Fibroblast of mammary gland (primary cell): ENCODE results near the gene PLTP.

Source experiments
- DNase-seq: peaks from one replicate; pipeline ENCODE4 v3.0.0-alpha.2; 2010; ENCODE audit warnings: low read depth
- H3K4me3 ChIP-seq: 2 replicates; pipeline ENCODE4 v1.5.1; 2011; ENCODE audit warnings: low read depth, mild to moderate bottlenecking, low read length, moderate library complexity; ENCODE audit not compliant: control insufficient read depth
- TF ChIP-seq, protein P1 (sequence below): conservative IDR thresholded peaks from 2 replicates; pipeline ENCODE4 v1.5.1; 2011; ENCODE audit warnings: low read depth, low read length, inconsistent platforms; ENCODE audit not compliant: control insufficient read depth, insufficient read depth

Gene PLTP

DNA sequence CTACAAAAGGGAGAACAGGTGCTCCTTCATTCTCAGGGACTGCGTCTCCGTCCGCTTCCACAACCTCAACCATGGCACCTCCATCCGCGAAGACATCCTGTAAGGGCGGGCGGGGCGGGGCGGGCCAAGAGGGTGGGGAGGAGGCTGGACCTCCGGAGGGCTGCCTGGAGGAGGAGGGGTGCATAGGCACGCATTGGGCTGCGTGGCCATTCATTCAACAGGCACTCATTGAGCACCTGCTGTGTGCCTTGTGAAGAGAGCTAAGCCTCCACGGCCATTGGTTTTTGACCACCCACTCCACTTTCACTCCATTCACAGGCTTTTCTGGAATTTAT, 54.1 kb downstream of the PLTP start:
- TF ChIP-seq, protein P1, sequence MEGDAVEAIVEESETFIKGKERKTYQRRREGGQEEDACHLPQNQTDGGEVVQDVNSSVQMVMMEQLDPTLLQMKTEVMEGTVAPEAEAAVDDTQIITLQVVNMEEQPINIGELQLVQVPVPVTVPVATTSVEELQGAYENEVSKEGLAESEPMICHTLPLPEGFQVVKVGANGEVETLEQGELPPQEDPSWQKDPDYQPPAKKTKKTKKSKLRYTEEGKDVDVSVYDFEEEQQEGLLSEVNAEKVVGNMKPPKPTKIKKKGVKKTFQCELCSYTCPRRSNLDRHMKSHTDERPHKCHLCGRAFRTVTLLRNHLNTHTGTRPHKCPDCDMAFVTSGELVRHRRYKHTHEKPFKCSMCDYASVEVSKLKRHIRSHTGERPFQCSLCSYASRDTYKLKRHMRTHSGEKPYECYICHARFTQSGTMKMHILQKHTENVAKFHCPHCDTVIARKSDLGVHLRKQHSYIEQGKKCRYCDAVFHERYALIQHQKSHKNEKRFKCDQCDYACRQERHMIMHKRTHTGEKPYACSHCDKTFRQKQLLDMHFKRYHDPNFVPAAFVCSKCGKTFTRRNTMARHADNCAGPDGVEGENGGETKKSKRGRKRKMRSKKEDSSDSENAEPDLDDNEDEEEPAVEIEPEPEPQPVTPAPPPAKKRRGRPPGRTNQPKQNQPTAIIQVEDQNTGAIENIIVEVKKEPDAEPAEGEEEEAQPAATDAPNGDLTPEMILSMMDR, result no peak
- H3K4me3 ChIP-seq, result peak overlapping the region; percentile 87
- DNase-seq, result no peak

DNA sequence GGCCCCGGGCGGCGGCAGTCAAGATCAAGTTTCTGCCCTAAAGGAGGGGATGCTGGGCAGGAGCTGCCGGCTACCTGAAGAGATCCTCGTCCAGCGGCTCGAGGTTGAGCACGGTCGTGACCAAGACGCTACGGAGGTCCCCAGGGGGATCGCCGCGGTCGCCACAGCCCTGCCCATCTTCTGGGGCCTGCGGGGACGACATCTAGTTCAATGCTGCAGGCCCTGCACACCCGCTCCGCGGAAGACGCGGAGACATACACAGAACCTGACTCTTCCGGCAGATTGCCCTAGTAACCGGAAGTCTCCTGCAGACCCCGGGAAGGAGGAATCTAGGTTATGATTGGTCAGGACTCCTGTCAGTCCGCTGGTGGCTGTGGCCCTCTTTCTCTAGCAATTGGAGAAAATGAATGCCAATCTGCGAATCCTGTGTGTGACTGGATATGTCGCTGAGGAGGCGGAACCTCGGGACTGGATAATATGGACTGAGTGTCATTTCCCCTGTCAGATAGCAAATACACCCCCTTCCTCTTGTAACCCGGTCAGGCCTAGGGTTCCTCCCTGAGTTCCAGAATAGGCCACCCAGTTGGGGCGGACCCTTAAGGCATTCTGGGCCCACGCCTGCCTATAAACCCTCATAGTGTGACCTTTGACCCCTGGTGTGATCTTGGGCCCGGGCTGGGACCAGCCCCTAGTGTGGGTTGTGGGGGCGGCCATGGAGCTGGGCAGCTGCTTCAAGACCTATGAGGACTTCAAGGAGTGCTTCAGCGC, 54.7 kb downstream of the PLTP start, which contains the start of the genes ACOT8 and ZSWIM3:
Gene ACOT8, minus strand, starts transcription at position 279 of the 768 bp plus-strand sequence. Its CDS starts 77 bp downstream, at position 202.
Gene ZSWIM3, plus strand, starts transcription at position 501 of the 768 bp plus-strand sequence. Its CDS starts 212 bp downstream, at position 713.
- peak; percentile 100 for DNase-seq

DNA sequence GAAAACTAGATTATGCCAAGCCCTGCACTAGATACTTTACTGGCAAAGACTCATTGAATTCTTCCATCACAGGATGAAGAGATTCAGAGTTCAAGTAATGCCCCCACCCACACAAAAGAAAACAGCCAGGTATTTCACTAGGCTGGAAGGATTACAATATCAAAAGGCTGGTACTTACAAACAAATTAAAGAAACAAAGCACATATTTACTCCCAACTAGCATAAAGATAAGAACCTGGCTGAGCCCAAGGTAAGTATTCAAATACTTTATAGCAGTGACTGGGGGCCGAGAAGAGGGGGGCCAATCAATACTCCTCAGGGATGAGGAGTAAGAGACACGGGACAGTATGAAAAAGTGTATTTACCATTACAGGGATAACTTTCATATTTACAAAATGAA, 58.5 kb downstream of the PLTP start:
- no peak for DNase-seq
- TF ChIP-seq, protein P1, result no peak
- H3K4me3 ChIP-seq, result no peak overlapping the region

More for the DNA sequence above, 54.7 kb downstream of the PLTP start, which contains the start of the genes ACOT8 and ZSWIM3:
- H3K4me3 ChIP-seq, result peak within 1 kb of the TSS; percentile 87
- TF ChIP-seq, protein P1, result no peak

DNA sequence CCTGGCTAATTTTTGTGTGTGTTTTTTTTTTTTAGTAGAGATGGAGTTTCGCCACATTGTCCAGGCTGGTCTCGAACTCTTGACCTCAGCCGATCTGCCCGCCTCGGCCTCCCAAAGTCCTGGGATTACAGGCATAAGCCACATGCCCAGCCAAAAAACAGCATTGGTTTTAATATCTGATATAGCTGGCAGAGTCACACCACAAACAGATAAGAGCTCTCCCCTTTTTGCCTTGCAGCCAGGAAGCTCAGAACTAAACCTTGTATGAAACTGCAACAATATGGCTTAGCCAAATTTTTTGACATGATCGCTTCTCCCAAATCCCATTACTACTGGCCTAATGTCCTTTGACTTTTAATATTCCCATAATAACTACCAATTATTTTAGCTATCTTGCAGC, 59.6 kb downstream of the PLTP start:
- TF ChIP-seq, protein P1, result no peak
- no peak overlapping the region for H3K4me3 ChIP-seq
- no peak for DNase-seq

DNA sequence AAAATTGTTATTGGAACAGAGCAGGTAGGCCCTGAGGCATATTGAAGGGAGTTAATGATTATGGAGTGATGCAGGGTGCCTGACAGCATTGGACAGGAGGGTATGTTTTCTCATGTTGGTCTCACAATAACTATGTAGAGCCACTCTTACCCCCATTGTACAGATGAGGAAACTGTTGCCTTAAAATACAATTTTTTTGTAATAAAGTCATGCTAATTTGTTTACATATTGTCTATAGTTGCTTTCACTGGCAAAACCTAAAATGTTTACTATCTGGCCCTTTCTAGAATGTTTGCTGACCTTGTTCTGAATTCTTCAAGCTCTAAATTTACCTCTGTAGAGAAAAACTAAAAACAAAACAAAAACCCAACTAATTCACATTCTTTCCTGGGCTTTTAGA, 60.5 kb downstream of the PLTP start:
- H3K4me3 ChIP-seq, result no peak overlapping the region
- DNase-seq, result no peak
- TF ChIP-seq, protein P1, result no peak

DNA sequence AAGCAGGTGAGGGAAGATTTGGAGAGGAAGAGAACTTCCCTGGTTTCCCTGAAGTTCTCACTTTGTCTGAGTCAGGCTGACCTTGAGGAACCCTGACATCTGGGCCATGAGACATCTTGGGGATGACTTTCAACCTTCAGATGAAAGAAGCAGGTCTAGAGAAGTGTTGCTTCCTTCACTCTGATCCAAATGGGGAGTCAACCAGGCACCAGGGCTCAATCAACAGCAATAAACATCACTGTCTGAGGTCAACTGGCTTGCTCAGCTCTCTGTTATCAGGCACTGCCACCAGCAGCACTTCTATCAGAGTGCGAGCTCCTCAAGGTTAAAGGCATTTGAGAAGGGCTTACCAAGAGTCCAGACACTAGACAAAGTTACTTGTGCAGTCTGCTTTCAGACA, 61.0 kb downstream of the PLTP start:
- no peak overlapping the region for H3K4me3 ChIP-seq
- DNase-seq, result no peak
- TF ChIP-seq, protein P1, result no peak
